SU-DHL-6 (cell line): Measurements from ENCODE around the gene TNFRSF19.

Experiments used
- H2AFZ ChIP-seq: fragments of 200-600 bp; sonication (generic); 2 replicates; pipeline ENCODE4 v1.6.1; 2014; ENCODE audit warnings: low read depth, mild to moderate bottlenecking, moderate library complexity, mixed read lengths, antibody characterized with exemption, low read length; ENCODE audit not compliant: severe bottlenecking
- H3F3A ChIP-seq: fragments of 200-600 bp; shearing (Covaris generic); 2 replicates; pipeline ENCODE4 v1.6.0; 2016; ENCODE audit warnings: antibody characterized with exemption, mild to moderate bottlenecking; ENCODE audit not compliant: insufficient read depth
- H3K27ac ChIP-seq: fragments of 200-600 bp; sonication (generic); 2 replicates; pipeline ENCODE4 v1.5.1; 2016; ENCODE audit warnings: low read depth, mild to moderate bottlenecking, low read length, moderate library complexity, mixed read lengths
- H3K27me3 ChIP-seq: fragments of 200-600 bp; sonication (generic), shearing (Covaris generic); 2 replicates; pipeline ENCODE4 v1.6.0; 2014; ENCODE audit warnings: mild to moderate bottlenecking, low read length
- H3K36me3 ChIP-seq: fragments of 200-600 bp; sonication (generic); 2 replicates; pipeline ENCODE4 v1.6.1; 2014; ENCODE audit warnings: mild to moderate bottlenecking, low read length, mixed read lengths
- H3K4me2 ChIP-seq: fragments of 300-600, 200-600 bp; shearing (Covaris generic), sonication (generic); 2 replicates; pipeline ENCODE4 v1.6.0; 2014; ENCODE audit warnings: low read length, low read depth, mild to moderate bottlenecking; ENCODE audit not compliant: poor library complexity, severe bottlenecking
- H3K4me3 ChIP-seq: fragments of 200-600 bp; sonication (generic); 2 replicates; pipeline ENCODE4 v1.5.1; 2014; ENCODE audit warnings: antibody characterized with exemption, low read length, mild to moderate bottlenecking, mixed read lengths; ENCODE audit not compliant: insufficient read depth, poor library complexity, severe bottlenecking
- H3K79me2 ChIP-seq: fragments of 200-600 bp; sonication (generic); 2 replicates; pipeline ENCODE4 v1.6.1; 2014; ENCODE audit warnings: mild to moderate bottlenecking, low read length, moderate library complexity; ENCODE audit not compliant: insufficient read depth
- H3K9ac ChIP-seq: fragments of 200-600 bp; sonication (generic); 2 replicates; pipeline ENCODE4 v1.7.0; 2014; ENCODE audit warnings: mild to moderate bottlenecking, low read length
- H3K9me2 ChIP-seq: fragments of 200-600 bp; sonication (generic); replicated peaks from 2 replicates; pipeline ENCODE4 v1.6.1; 2014; ENCODE audit warnings: low read length; ENCODE audit not compliant: insufficient read depth
- H3K9me3 ChIP-seq: fragments of 200-600 bp; sonication (generic); 2 replicates; pipeline ENCODE4 v1.6.1; 2014; ENCODE audit warnings: low read length, mixed read lengths; ENCODE audit not compliant: insufficient read depth
- H4K20me1 ChIP-seq: fragments of 200-600 bp; sonication (generic); 2 replicates; pipeline ENCODE4 v1.6.1; 2014; ENCODE audit warnings: low read depth, mild to moderate bottlenecking, antibody characterized with exemption, low read length, moderate library complexity, mixed read lengths
- EZH2phosphoT487 ChIP-seq: fragments of 200-600 bp; sonication (generic), shearing (Covaris generic); conservative IDR thresholded peaks from 2 replicates; pipeline ENCODE4 v1.6.1; 2018; ENCODE audit warnings: mild to moderate bottlenecking, antibody characterized with exemption, low read length, moderate library complexity, mixed read lengths
- TF ChIP-seq, protein P1 (sequence below): fragments of 200-600 bp; sonication (generic); IDR thresholded peaks from one replicate; pipeline ENCODE4 v1.5.1; 2017; ENCODE audit warnings: antibody characterized with exemption, mild to moderate bottlenecking, low read length, moderate library complexity; ENCODE audit not compliant: insufficient read depth, poor library complexity, severe bottlenecking

The TNFRSF19 gene

DNA sequence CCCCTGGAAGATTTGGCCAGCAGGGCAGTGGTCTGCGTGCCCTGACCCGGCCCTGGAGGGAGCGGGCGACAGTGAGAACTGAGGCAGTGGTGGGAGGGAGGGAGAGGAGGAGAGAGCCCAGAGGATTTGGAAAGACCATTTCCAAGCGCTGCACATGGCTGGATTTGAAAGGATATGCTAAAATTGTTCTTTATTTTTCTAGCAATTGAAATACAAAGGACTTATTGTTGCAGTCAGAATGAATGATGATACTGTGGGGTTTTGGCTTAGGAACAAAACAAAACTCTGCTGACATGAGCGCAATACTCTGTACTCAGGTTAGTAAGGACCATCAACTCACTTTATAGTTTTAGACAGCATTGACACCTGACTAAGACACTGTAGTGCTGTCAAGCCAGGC is 69.5 kb downstream of the TNFRSF19 start:
- no peaks in the 10 kb centered on the region for H3K36me3 ChIP-seq
- H3K9me2 ChIP-seq, result no peaks in the 10 kb centered on the region
- no peak for TF ChIP-seq EZH2phosphoT487
- TF ChIP-seq, protein P1, sequence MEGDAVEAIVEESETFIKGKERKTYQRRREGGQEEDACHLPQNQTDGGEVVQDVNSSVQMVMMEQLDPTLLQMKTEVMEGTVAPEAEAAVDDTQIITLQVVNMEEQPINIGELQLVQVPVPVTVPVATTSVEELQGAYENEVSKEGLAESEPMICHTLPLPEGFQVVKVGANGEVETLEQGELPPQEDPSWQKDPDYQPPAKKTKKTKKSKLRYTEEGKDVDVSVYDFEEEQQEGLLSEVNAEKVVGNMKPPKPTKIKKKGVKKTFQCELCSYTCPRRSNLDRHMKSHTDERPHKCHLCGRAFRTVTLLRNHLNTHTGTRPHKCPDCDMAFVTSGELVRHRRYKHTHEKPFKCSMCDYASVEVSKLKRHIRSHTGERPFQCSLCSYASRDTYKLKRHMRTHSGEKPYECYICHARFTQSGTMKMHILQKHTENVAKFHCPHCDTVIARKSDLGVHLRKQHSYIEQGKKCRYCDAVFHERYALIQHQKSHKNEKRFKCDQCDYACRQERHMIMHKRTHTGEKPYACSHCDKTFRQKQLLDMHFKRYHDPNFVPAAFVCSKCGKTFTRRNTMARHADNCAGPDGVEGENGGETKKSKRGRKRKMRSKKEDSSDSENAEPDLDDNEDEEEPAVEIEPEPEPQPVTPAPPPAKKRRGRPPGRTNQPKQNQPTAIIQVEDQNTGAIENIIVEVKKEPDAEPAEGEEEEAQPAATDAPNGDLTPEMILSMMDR, result no peak
- no peaks in the 10 kb centered on the region for H3F3A ChIP-seq
- no peak overlapping the region for H3K27ac ChIP-seq
- no peak overlapping the region for H3K9ac ChIP-seq
- no peak overlapping the region for H3K4me2 ChIP-seq
- H3K9me3 ChIP-seq, result no peaks in the 10 kb centered on the region
- H4K20me1 ChIP-seq, result no peaks in the 10 kb centered on the region
- H3K4me3 ChIP-seq, result no peak overlapping the region
- no peak overlapping the region for H2AFZ ChIP-seq
- H3K79me2 ChIP-seq, result no peaks in the 10 kb centered on the region
- H3K27me3 ChIP-seq, result no peaks in the 10 kb centered on the region

DNA sequence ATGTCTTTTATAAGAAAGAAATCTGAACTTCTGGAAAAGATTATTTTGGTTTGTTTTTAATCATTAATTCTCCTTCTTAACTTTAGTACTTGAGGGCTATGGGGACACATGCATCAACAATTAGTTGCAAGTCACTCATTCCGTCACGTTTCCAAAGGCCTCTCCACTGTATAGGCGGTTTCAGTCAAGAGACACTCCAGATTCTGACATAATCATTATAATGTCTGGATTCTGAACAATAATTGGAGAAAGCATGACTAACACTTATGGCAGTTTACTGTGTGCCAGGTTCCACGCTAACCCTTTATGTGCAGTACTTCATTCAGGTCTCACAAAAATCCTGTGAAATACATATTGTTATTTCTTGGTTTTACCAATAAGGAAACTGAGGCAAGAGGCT is 71.9 kb downstream of the TNFRSF19 start:
- no peaks in the 10 kb centered on the region for H3K79me2 ChIP-seq
- H3K27ac ChIP-seq, result no peak overlapping the region
- H3K9me3 ChIP-seq, result no peaks in the 10 kb centered on the region
- TF ChIP-seq EZH2phosphoT487, result no peak
- TF ChIP-seq, protein P1, result no peak
- H3K4me2 ChIP-seq, result no peak overlapping the region
- H3K27me3 ChIP-seq, result no peaks in the 10 kb centered on the region
- no peak overlapping the region for H3K9ac ChIP-seq
- no peak overlapping the region for H2AFZ ChIP-seq
- H3K9me2 ChIP-seq, result no peaks in the 10 kb centered on the region
- H3K36me3 ChIP-seq, result no peaks in the 10 kb centered on the region
- no peak overlapping the region for H3K4me3 ChIP-seq
- H4K20me1 ChIP-seq, result no peaks in the 10 kb centered on the region
- no peaks in the 10 kb centered on the region for H3F3A ChIP-seq

DNA sequence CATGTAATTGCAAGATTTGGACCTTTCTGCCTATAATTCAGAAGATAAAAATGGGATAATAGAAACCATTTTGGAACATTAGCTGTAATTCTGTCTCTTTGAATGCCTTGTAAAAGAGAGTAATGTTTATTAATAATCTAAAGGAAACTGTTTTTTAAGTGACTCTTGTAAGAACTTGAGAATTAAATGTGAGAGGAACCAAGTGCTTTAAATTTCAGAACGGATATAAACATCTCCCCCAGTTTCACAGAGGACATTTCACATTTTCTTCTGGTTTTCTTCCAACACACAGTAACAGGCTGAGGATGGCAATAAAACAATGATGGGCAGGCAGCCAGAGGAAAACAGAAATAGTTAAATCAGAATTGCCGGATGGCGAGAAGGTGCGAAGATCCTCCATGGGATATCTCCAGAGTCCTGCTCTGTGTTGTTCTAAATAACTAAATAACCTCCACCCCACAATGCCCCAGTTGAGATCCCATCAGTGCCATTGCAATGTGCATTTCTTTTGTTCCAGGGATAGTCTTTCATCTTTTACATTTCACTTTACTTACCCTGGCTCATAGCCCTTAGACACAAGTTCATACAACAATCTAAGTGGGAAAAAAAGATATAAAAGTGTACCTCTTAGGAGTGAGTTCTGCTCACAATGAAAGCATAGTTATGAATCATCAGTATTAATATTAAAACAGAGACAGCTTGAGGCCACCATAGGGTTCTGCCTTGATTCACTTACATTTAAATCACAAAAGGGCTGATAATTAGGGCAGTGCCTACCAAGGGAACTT is 73.3 kb downstream of the TNFRSF19 start:
- Histone ChIP-seq H3K9ac (no peak overlapping the region), H3F3A (no peaks in the 10 kb centered on the region), H3K36me3 (no peaks in the 10 kb centered on the region), H3K4me2 (no peak overlapping the region), H3K27ac (no peak overlapping the region), H3K4me3 (no peak overlapping the region), H4K20me1 (no peaks in the 10 kb centered on the region), H3K79me2 (no peaks in the 10 kb centered on the region), H3K9me2 (no peaks in the 10 kb centered on the region), H3K27me3 (no peaks in the 10 kb centered on the region), H3K9me3 (no peaks in the 10 kb centered on the region), H2AFZ (no peak overlapping the region)
- TF ChIP-seq, protein P1, result no peak
- no peak for TF ChIP-seq EZH2phosphoT487
